HG02798 (cell line): ENCODE results near the gene ACBD6.
"Not testable (repeated sequence)": the region's sequence is repeated elsewhere in the genome, so short reads cannot be mapped to it uniquely, and the experiment has no call there.

ENCODE experiments used
- ATAC-seq: cut with Tn5 transposase; IDR thresholded peaks from one replicate; pipeline ENCODE4 v1.9.1; 2021; ENCODE audit warnings: mild to moderate bottlenecking; ENCODE audit not compliant: unreplicated experiment, poor library complexity

ACBD6 gene

GRCh38 chr1:180497826-180498225 is 4.6 kb downstream of the ACBD6 start:
- no peak for ATAC-seq

DNA sequence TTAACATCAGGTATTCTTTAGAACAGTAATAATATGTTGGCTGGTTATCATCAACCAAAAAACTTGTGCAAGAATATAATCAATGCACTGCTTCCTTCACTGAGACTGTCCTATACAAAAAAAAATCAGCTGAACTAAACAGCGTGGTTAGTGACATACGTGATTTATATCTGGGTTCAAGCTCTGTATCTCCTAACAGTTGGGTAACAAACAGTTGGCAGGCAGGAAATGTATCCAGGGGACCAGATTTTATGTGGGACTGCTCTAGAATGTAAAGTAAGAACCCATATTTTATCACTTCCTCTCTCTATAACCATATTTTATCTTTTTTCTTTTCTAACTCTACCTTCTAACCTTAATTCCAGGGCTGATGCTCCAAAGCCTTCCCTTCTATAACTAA is 8.0 kb downstream of the ACBD6 start:
- no peak for ATAC-seq

DNA sequence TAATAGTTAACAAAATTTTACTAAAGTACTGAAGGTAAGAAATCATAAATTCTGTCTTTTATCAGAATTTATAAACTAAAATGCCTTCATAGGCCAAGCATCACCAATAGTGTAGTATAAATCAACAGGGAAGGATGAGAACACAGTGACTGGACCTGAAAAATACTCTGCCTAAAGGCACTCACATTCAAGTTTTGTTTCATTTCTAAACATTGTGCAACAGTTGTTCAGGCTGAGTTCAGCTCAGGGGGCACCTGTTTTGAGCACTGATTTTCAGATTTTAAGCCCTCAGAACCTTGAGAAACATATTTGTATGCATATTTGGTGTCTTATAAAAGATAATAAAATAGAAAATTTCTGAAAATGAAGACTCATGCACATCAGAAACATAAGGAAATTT is 12.4 kb downstream of the ACBD6 start:
- no peak for ATAC-seq

DNA sequence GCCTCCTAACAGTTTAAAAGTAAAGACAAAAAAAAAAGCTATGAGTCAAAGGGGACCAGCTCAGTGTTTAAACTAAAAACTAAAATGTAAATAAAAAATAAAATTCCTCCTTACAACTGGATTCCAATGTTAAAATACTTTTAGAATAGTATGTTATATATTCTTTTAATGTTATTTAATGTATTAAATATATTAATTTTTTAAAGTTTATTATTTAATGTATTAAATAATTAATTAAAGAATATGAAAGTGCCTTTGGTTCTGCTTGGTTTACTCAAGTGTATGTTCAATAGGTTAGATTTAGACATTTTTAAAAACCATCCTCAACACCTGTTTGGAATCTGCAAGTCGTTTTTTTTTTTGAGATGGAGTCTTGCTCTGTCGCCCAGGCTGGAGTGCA is 13.1 kb downstream of the ACBD6 start:
- ATAC-seq: no peak

GRCh38 chr1:180488661-180489060 is 13.7 kb downstream of the ACBD6 start:
- no peak for ATAC-seq

- no peak for ATAC-seq
Observed at GRCh38 chr1:180486092-180486491, 16.3 kb downstream of the ACBD6 start.

DNA sequence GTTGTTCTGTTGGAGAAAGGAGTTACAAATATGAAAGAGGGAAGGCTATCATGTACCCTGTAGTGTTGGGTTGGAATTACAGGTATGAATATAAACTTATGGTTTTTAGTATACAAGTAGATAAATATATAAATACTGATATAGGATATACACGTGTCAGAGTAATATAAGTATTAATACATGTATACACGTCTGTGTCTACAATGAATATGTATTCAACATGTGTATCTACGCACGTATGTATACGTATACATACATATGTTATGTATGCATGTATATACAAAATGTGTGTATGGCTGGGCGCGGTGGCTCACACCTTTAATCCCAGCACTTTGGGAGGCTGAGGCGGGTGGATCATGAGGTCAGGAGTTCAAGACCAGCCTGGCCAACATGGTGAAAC is 17.9 kb downstream of the ACBD6 start:
- no peak for ATAC-seq

GRCh38 chr1:180482425-180483275 is 19.7 kb downstream of the ACBD6 start:
- no peak for ATAC-seq

GRCh38 chr1:180470031-180470430 is 32.3 kb downstream of the ACBD6 start:
- ATAC-seq: no peak

DNA sequence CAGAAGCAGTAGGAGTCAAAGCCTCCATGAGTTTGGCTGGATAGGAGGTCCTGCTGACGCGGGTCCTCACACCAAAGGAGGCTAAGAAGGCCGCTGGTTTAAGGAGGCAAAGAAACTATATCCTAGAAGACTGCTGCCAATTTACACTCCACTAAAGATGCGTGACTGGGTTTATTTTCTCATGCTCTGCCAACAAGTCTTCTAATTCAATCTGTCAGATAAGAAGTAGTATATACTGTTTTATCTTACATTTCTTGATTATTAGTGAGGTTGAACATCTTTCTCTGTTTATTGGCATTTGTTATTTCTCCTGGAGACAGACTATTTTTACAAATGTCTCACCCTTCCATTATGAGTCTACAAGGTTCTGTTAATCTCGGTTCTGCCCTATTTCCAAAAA is 34.1 kb downstream of the ACBD6 start:
- no peak for ATAC-seq

- ATAC-seq: no peak
Observed at GRCh38 chr1:180462102-180462501, 40.3 kb downstream of the ACBD6 start.

GRCh38 chr1:180461682-180462081 is 40.7 kb downstream of the ACBD6 start:
- ATAC-seq: not testable (repeated sequence)

DNA sequence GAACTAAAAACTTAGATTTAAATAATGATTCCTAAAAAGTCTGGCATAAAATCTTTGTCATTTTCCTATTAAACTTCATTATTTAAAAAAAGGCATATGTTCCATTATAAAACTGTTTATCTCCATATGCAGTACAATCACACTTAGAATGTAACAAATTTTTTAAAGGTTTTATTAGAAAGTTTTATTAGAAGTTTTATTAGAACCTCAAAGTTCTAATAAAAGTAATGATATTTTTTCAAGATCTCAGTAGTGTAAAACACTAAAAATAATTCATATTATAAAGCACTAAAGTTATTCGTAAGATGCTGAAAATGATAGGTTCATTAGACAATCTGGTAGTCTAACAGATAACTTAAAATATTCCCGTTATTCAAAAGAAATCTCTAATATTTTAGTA is 43.6 kb downstream of the ACBD6 start:
- no peak for ATAC-seq

- no peak for ATAC-seq
Observed at GRCh38 chr1:180456191-180456590, 46.2 kb downstream of the ACBD6 start.

- ATAC-seq: no peak
Observed at GRCh38 chr1:180451504-180451903, 50.9 kb downstream of the ACBD6 start.

DNA sequence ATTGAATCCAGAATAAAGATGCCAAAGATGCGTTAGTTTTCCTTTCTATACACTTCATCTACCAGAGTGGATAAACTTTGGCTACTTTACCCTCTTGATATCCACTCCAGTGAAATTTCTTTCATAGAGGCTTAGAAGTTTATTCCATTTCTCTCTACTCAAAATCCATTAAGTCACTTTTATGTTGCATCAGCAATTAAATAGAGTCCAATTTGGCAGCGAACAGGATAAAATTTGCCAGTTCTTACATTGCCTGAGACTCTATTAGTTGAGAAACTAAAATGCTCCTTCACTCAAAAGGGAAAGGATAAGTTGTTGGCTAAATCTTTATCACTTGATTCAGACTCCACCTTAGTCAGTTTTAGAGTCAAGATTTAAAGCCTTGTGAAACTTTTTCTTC is 57.9 kb downstream of the ACBD6 start:
- ATAC-seq: no peak

DNA sequence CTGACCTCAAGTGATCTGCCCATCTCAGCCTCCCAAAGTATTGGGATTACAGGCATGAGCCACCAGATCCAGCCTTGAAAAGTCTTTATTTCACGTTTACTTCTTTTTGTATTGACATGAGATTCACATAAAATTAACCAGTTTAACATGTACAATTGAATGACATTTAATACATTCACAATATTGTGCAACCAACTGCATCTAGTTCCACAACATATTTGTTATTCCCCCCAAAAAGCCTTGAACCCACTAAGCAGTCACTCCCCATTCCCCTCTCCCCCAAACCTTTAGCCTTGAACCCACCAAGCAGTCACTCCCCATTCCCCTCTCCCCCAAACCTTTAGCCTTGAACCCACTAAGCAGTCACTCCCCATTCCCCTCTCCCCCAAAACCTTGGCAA is 62.0 kb downstream of the ACBD6 start:
- ATAC-seq: no peak

DNA sequence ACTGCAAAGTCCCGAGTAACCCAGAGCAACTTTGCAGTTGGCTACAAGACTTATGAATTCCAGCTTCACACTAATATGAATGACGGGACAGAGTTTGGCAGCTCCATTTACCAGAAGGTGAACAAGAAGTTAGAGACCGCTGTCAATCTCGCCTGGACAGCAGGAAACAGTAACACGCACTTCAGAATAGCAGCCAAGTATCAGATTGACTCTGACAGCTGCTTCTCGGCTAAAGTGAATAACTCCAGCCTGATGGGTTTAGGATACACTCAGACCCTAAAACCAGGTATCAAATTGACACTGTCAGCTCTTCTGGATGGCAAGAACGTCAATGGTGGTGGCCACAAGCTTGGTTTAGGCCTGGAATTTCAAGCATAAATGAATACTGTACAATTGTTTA is 66.8 kb downstream of the ACBD6 start:
- no peak for ATAC-seq

DNA sequence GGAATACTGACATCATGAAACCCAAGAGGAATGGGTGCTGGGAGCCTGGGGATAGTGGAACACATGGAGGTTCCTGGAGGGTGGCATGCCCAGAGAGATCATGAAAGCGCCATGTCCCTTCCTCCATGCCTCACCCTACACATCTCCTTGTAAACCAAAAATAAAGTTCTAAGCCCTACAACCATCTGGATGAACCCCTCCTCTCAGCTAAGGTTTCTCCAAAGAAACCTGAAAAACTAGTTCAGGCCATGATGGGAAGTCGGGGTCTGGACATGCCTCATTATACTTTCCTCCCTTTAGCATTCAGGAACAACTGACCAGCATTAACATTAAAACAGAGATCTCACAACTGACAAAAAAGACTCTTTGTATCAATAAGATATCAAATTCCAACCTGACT is 68.5 kb downstream of the ACBD6 start:
- ATAC-seq: no peak

DNA sequence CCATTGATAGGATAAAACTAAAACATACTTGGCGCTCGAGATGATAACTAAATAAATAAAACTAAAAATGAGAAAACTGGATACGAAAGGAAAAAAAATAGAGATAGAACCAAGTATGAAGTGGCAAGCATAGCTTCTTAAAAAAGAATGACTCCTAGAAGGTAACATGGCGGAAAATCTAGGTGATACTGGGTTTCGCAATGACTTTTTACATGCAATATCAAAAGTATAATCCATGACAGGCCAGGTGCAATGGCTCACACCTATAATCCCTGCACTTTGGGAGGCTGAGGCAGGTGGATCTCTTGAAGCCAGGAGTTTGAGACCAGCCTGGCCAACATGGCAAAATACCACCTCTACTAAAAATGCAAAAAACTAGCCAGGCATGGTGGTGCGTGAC is 70.7 kb downstream of the ACBD6 start:
- no peak for ATAC-seq

DNA sequence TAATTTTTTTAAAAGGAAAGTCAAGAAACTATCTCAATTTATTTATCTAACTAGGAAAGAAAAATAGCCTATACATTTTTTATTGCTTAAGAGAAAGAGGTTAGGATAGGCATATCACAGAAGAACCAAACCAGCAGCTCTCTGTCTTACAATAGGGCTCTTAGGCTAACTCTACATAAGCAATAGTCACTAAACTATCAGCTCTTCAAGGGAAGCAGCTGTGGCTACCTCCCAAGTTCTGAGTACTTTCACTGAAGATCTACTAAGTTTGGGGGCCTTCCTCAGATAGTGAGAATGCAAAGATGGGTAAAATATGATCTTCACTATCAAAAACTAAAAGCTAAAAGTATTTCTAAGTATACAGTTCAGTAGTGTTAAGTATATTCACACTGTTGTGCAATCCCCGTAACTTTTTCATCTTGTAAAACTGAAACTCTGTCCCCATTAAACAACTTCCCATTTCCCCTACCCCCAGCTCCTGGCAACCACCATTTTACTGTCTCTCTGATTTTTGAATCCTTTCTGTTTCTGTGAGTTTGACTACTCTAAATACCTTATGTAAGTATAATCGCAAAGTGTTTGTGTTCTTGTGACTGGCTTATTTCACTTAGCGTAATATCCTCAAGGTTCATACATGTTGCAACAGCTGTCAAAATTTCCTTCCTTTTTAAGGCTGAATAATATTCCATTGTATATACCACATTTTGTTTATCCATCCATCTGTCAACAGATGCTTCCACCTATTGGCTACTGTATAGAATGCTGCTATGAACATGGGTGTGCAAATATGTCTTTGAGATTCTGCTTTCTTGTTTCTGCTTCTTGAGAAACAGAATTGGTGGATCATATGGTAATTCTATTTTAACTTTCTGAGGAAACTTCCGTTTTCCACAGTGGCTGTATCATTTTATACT is 73.3 kb downstream of the ACBD6 start:
- ATAC-seq: no peak
